ENCODE results near the gene ZNF48.

GRCh38 chr16:30372725-30373124 is 22.5 kb upstream of the ZNF48 start:
- TF ChIP-seq POLR2A (IDR thresholded peaks at IDR 0.05), result no peak
- no peak for TF ChIP-seq CTCF (IDR thresholded peaks at IDR 0.05)
- TF ChIP-seq EP300 (IDR thresholded peaks at IDR 0.05; ENCODE audit: low read depth), result no peak
- no peak for TF ChIP-seq POLR2AphosphoS5 (IDR thresholded peaks at IDR 0.05)

Data from transverse colon (tissue), 4 donors.